ENCODE data around the gene FOXP4.
"Not testable (repeated sequence)": the region's sequence is repeated elsewhere in the genome, so short reads cannot be mapped to it uniquely, and the experiment has no call there.

The FOXP4 gene

DNA sequence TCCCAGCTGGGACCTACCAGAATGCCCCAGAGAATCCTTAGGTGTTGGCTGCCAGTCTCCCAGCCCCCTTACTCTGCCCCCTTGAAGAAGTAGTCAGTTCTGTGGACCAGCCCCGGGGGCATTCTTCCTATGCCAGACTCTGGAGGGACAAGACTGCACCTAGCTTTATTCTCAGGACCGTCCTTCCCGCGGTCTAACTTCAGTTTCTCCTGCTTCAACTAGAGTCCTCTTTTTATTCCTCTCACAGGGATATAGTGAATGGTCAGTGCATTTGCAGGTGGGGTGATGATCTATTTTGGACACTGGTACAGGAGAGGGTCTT is 56.2 kb downstream of the FOXP4 start:
- no peak for DNase-seq

GRCh38 chr6:41602864-41603608 is 56.9 kb downstream of the FOXP4 start:
- DNase-seq = peak; percentile 85

DNA sequence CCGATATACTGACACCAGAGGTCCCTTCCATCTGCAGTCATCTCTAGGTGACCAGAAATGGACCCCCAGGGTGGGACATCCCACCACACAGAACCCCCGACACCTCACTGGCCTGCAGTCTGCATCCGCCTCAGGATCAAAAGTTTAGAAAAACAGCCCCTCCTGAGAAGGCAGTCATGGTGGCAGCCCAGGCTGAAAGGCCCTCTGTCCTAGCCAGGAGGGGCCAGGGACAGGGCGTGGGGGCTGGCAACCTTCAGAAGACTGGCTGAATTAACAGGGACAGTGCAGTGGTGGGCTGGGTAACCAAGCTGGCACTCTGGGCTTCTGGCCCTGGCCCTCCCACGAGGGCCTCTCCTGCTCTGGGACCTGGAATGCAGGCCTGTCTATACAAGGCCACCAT is 57.8 kb downstream of the FOXP4 start:
- no peak for DNase-seq

- no peak for DNase-seq
Observed at GRCh38 chr6:41605649-41606048, 59.5 kb downstream of the FOXP4 start.

- no peak for DNase-seq
Observed at GRCh38 chr6:41607036-41607435, 60.9 kb downstream of the FOXP4 start.

DNA sequence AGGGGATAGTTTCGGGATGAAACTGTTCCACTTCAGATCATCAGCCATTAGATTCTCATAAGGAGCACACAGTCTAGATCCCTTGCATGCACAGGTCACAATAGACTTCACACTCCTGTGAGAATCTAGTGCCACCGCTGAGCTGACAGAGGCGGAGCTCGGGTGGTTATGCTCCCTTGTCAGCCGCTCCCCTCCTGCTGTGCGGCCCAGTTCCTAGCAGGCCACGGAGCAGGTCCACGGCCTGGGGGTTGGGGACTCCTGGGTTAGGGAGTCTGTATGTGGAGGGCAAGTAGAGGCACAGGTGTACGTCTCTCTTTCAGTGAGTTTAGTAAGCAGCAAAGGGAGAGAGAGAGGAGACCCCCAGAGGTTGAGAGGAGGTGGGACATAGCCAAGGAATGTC is 61.6 kb downstream of the FOXP4 start:
- DNase-seq = no peak

DNA sequence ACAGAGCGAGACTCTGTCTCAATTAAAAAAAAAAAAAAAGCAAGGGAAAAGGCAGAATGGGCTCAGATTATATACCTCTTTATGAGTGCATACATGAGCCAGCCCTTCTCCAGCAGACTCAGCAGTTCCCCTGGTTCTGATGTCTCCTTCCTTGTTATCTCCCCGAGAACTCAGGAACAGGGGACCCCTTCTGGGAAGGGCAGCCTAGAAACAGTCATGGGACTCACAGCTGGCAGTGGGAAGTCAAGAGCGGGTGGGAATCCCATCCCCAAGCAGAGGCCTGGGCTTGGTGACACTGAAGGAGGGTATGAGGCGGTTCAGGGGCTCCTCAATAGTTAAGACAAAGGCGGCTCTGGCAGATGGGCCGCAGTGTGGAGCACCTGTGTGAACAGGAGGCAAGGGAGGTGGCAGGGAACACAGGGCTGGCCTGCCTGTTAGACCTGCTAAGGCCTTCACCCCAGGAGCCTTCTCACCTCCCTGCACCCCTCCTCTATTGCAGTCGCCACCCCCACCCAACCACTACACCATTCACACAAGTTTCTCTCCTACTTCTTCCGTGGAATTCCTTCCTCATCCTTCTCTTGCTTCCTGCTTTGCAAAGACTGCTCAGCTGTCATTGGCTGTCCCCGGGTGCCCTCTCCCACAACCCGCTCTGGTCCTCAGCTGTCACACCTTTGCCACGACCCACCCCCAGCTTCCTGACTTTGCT is 62.4 kb downstream of the FOXP4 start:
- no peak for DNase-seq

GRCh38 chr6:41614715-41615114 is 68.5 kb downstream of the FOXP4 start:
- no peak for DNase-seq

DNA sequence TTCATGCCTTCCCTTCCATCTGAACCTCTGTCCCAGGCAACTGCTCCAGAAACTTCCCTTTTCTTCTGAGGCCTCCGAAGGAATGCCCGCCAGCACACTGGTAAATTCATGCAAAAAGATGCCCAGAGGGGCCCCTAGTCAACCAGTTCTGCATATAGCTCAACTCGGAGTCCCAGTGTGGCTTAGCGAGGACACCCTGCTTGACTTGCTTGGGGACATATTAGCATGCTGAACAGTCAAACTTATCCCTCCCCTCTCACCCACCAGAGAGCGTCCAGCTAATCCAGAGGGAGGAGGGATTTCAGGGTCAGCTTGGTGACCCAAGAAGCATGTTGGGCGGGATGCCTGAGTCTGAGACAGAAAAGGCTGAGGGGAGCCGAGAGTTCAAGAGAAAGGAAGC is 69.1 kb downstream of the FOXP4 start:
- DNase-seq = no peak

GRCh38 chr6:41618598-41618997 is 72.4 kb downstream of the FOXP4 start:
- DNase-seq = no peak

DNA sequence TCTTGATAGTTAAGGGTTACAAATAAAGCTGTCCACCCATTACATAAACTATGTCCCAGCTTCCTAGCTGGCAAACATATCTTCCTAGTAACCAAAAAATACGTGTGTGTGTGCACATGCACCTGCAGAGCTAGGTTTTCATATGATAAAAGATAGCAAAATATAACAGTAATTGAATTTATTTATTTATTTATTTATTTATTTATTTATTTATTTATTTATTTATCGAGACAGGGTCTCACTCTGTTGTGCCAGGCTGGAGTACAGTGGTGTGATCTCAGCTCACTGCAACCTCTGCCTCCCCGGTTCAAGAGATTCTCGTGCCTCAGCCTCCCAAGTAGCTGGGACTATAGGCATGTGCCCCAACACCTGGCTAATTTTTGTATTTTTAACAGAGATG is 73.0 kb downstream of the FOXP4 start:
- not testable (repeated sequence) for DNase-seq

- no peak for DNase-seq
Observed at GRCh38 chr6:41621367-41621766, 75.2 kb downstream of the FOXP4 start.

GRCh38 chr6:41621802-41622201 is 75.6 kb downstream of the FOXP4 start:
- DNase-seq = no peak

GRCh38 chr6:41622206-41622988 is 76.2 kb downstream of the FOXP4 start:
- DNase-seq = no peak

GRCh38 chr6:41623330-41623729 is 77.1 kb downstream of the FOXP4 start:
- DNase-seq = no peak

- no peak for DNase-seq
Observed at GRCh38 chr6:41624621-41625380, 78.6 kb downstream of the FOXP4 start.

DNA sequence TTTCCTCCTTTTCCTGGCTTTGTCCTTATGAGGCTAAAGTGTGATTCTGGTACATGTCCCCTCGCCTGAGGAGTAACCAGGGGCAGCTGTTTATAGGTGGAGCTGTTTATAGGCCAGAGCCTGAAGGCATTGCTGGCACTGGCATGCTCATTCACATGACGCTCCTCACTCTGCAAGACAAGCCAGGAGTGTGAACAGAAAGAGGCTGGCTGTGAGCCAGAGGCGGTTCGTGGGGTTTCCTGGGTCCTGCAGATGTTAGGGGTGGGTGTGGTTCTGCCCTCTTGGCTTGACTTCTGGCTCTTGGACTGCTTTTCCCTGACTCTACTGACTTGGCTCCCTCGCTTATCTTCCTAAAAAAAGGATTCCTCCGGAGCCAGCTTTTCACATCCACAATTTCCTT is 79.3 kb downstream of the FOXP4 start:
- DNase-seq = no peak

DNA sequence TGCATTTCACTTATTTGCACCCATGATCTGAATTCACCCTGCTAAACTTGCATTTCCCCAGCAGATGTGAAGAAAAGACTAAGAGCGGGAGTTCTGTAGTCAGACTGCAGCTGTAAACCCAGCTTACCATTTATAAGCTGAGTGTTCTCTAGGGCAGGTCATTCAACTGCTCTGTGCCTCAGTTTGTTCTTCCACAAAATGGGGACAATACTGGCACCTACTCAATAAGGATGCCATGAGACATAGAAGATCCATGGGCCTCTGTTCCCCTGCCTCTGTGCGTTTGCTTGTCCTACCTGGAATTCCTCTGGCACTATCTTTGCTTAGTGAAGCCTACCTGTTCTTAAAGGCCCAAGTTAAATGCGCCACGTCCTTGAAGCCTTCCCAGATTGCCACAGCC is 79.8 kb downstream of the FOXP4 start:
- DNase-seq = no peak

GRCh38 chr6:41626917-41627316 is 80.7 kb downstream of the FOXP4 start:
- no peak for DNase-seq

- no peak for DNase-seq
Observed at GRCh38 chr6:41629128-41629527, 82.9 kb downstream of the FOXP4 start.

DNA sequence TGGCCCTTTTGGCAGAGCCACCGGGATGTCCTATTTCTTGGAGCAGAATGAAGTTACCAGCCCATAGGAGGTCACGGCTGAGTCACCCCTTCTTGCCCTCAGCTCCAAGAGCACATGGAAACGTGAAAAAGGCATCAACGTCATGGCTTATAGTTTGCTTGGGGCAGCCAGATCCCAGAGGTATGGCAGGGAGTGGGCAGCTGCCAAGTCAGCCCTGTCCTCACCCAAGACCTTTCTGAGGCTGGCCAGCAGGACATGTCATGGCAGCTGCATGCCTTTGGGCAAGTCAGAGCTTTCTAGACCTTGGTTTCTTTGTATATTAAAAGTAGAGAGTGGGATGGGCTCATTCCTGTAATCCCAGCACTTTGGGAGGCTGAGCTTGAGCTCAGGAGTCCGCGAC is 83.9 kb downstream of the FOXP4 start:
- DNase-seq = no peak

GRCh38 chr6:41630946-41631345 is 84.8 kb downstream of the FOXP4 start:
- no peak for DNase-seq

GRCh38 chr6:41633056-41633634 is 87.0 kb downstream of the FOXP4 start:
- DNase-seq = no peak
